Panc1 (cell line): ENCODE data around the gene AGBL1. TPM values are rescaled to one million over a fixed set of nuclear protein-coding genes. Genes with fewer than 3 reads are reported as not detected.

Experiments used
- ATAC-seq: fragments of 200-7000 bp; cut with Tn5 transposase; 2 replicates; pipeline ENCODE4 v1.9.1; 2020; ENCODE audit warnings: mild to moderate bottlenecking, moderate library complexity
- BruUV-seq: library from RNA; stranded (reverse); fragments of 400-500 nt; replicated peaks from 2 replicates; lab custom pipeline; 2021; lab: Mats Ljungman, UMichigan
- CTCF ChIA-PET: fragments of 300-600 bp; sonication (Branson Sonifier 250); formaldehyde crosslinking; loops from one replicate; lab custom pipeline; 2022; ENCODE audit warnings: antibody characterized with exemption; lab: Charles Lee
- POLR2A ChIA-PET: fragments of 300-600 bp; sonication (Branson Sonifier 250); formaldehyde crosslinking; loops from one replicate; lab custom pipeline; 2022; ENCODE audit warnings: antibody characterized with exemption; lab: Charles Lee
- DNase-seq: peaks from one replicate; pipeline ENCODE4 v3.0.0-alpha.2; 2010; ENCODE audit warnings: low read depth, low spot score
- H3K27ac ChIP-seq: 2 replicates; pipeline ENCODE4 v1.5.1; 2011; ENCODE audit warnings: mild to moderate bottlenecking, low read length, inconsistent platforms
- H3K27me3 ChIP-seq: fragments of 200-500 bp; sonication (Bioruptor generic); 2 replicates; pipeline ENCODE4 v1.6.0; 2014; ENCODE audit warnings: low read length, inconsistent platforms; ENCODE audit not compliant: control insufficient read depth, insufficient read depth
- H3K36me3 ChIP-seq: fragments of 200-500 bp; sonication (Bioruptor generic); 2 replicates; pipeline ENCODE4 v1.5.1; 2014; ENCODE audit warnings: inconsistent platforms, mild to moderate bottlenecking, low read length, moderate library complexity; ENCODE audit not compliant: control insufficient read depth, insufficient read depth
- H3K4me1 ChIP-seq: 2 replicates; pipeline ENCODE4 v1.5.1; 2011; ENCODE audit warnings: inconsistent platforms, mild to moderate bottlenecking, low read length, moderate library complexity; ENCODE audit not compliant: control insufficient read depth, insufficient read depth
- H3K4me3 ChIP-seq, 2 experiments: 2 replicates each; pipeline ENCODE4 v1.5.1; 2011 to 2012; ENCODE audit warnings: low read depth in 2 of 2, low read length in 2 of 2, mild to moderate bottlenecking in 2 of 2, inconsistent platforms in 1 of 2, moderate library complexity in 1 of 2
- H3K9me3 ChIP-seq: fragments of 200-500 bp; sonication (Bioruptor generic); 2 replicates; pipeline ENCODE4 v1.5.1; 2014; ENCODE audit warnings: low read depth, mild to moderate bottlenecking, inconsistent platforms, low read length, moderate library complexity; ENCODE audit not compliant: control insufficient read depth, insufficient read depth
- CTCF ChIP-seq: fragments of 450-650 bp; IDR thresholded peaks from 2 replicates; pipeline ENCODE4 v1.5.1; 2017; ENCODE audit warnings: mild to moderate bottlenecking
- POLR2AphosphoS5 ChIP-seq: IDR thresholded peaks from 2 replicates; pipeline ENCODE4 v1.6.1; 2012; ENCODE audit warnings: mild to moderate bottlenecking, low read depth, low read length, moderate library complexity
- REST ChIP-seq, 2 experiments: IDR thresholded peaks; 2 replicates each; pipeline ENCODE4 v1.6.1; 2011 to 2012; ENCODE audit warnings: low read depth in 2 of 2, control low read depth in 1 of 2, low read length in 1 of 2, mild to moderate bottlenecking in 1 of 2, moderate library complexity in 1 of 2; ENCODE audit not compliant: insufficient read depth in 1 of 2
- SIN3A ChIP-seq: IDR thresholded peaks from 2 replicates; pipeline ENCODE4 v1.6.1; 2012; ENCODE audit warnings: low read depth, mild to moderate bottlenecking, low read length, moderate library complexity, borderline replicate concordance; ENCODE audit not compliant: insufficient read depth
- TCF7L2 ChIP-seq: IDR thresholded peaks from 2 replicates; pipeline ENCODE4 v1.6.1; 2011; ENCODE audit warnings: mild to moderate bottlenecking, low read depth, low read length, inconsistent platforms
- in situ Hi-C: cut with HindIII; loops from 2 replicates; pipeline ENCODE4 v1.10.0; 2016; ENCODE audit warnings: low sequenced_read_pairs, low pct_unique_long_range_greater_than_20kb
- intact Hi-C: fragments of 100-400 bp; cut with micrococcal nuclease; formaldehyde crosslinking; loops from one replicate; pipeline ENCODE4 v1.10.0; 2022; ENCODE audit not compliant: unreplicated experiment
- total RNA-seq: library from RNA; stranded (reverse); gene quantifications from one replicate; pipeline ENCODE4 v1.2.1, GENCODE V29; 2021; ENCODE audit not compliant: unreplicated experiment

AGBL1 gene
- total RNA-seq, 1 experiment from 2014 or later: not detected

- no peak for ATAC-seq
- in situ Hi-C loops (no loop called here), intact Hi-C loops (no loop called here)
- TF ChIP-seq POLR2AphosphoS5: no peak
- no peak for TF ChIP-seq SIN3A
- TF ChIP-seq TCF7L2: no peak
- no peak for TF ChIP-seq CTCF
- no peak for TF ChIP-seq REST (IDR thresholded peaks at IDR 0.05; ENCODE audit: insufficient read depth in 1 of 2, low read depth in 2 of 2, low read length in 1 of 2)
- Histone ChIP-seq H3K9me3 (no peaks in the 10 kb centered on the region), H3K36me3 (no peaks in the 10 kb centered on the region), H3K27ac (no peak overlapping the region), H3K4me3 (no peak overlapping the region), H3K27me3 (no peaks in the 10 kb centered on the region), H3K4me1 (no peaks in the 10 kb centered on the region)
- no peak for DNase-seq
- BruUV-seq: no TSS peak
- ChIA-PET CTCF (no interaction called here), POLR2A (no interaction called here)
Measured at GRCh38 chr15:86167841-86168240, 88.2 kb downstream of the AGBL1 start.

- DNase-seq: no peak
- TF ChIP-seq CTCF (peak; percentile 20), POLR2AphosphoS5 (no peak)
- H3K27ac ChIP-seq: no peak overlapping the region
- no peaks in the 10 kb centered on the region for H3K36me3 ChIP-seq
- H3K9me3 ChIP-seq: no peaks in the 10 kb centered on the region
- H3K4me1 ChIP-seq: no peaks in the 10 kb centered on the region
- no peak for ATAC-seq
- in situ Hi-C loops (no loop called here), intact Hi-C loops (no loop called here)
- H3K27me3 ChIP-seq: no peaks in the 10 kb centered on the region
- no peak overlapping the region for H3K4me3 ChIP-seq
- ChIA-PET POLR2A (no interaction called here), CTCF (no interaction called here)
- BruUV-seq: no TSS peak
Measured at GRCh38 chr15:86178845-86179244, 99.2 kb downstream of the AGBL1 start.
